ENCODE measurements around the gene UNC45B.
A peak's percentile ranks its signal among the peaks of the same experiment; 100 is the strongest.
"Not testable (repeated sequence)": the region's sequence is repeated elsewhere in the genome, so short reads cannot be mapped to it uniquely, and the experiment has no call there.

UNC45B gene, protein sequence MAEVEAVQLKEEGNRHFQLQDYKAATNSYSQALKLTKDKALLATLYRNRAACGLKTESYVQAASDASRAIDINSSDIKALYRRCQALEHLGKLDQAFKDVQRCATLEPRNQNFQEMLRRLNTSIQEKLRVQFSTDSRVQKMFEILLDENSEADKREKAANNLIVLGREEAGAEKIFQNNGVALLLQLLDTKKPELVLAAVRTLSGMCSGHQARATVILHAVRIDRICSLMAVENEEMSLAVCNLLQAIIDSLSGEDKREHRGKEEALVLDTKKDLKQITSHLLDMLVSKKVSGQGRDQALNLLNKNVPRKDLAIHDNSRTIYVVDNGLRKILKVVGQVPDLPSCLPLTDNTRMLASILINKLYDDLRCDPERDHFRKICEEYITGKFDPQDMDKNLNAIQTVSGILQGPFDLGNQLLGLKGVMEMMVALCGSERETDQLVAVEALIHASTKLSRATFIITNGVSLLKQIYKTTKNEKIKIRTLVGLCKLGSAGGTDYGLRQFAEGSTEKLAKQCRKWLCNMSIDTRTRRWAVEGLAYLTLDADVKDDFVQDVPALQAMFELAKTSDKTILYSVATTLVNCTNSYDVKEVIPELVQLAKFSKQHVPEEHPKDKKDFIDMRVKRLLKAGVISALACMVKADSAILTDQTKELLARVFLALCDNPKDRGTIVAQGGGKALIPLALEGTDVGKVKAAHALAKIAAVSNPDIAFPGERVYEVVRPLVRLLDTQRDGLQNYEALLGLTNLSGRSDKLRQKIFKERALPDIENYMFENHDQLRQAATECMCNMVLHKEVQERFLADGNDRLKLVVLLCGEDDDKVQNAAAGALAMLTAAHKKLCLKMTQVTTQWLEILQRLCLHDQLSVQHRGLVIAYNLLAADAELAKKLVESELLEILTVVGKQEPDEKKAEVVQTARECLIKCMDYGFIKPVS

GRCh38 chr17:35147375-35147905, at the start of gene UNC45B:
Gene UNC45B, plus strand, starts transcription at chr17:35147817. Its CDS starts 447 bp downstream, at chr17:35148264.
- no peak for DNase-seq

DNA sequence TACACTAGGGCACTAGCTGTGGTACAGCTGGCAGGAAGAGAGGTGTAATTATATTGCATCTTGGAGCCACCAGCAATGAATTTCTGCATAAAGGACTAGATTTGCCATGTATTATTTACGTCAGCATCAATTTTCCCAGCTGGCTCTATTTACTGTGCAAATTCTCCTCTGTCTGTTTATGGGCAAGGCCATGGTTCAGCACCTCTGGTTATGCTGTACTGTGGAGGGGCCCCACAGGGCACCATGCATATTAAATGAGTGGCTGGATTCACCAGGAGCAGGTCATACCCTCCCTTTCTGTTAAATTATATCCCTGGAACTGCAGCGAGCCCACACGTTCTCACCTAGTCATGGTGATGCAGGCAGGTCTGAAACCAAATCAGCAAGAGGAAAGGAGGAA, 47.7 kb upstream of the UNC45B start:
- DNase-seq = no peak

DNA sequence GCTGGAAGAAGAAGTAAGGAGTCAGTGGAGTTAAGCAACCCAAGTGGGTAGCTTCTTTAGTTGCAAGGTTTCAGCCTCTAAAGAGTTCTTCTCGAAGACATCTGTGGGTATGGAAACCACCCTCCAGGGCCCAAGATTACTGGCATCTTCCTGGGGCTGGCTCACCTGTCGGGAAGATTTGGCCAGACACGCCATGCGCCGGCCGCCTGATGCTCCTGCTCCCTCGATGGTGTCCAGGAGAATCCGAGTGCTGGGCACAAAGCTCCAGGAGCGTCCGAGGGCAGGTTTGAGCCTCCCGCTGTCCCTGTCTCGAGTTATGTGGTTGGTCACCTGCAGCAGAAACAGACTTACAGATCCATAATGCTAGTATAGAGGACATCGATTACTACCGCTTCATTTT, 46.6 kb upstream of the UNC45B start:
- no peak for DNase-seq

DNA sequence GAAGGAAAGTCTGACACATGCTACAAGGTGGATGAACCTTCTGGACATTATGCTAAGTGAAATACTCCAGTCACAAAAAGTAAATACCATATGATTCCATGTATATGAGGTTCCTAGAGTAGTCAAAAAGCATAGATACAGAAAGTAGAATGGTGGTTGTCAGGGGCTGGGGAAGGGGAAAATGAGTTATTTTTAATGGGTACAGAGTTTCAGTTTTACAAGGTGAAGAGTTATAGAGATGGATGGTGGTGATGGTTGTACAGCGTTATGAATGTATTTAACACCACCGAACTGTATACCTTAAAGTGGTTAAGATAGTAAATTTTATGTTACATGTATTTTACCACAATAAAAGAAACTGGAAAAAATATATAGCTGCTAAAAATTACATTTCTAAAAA, 45.9 kb upstream of the UNC45B start:
- no peak for DNase-seq

GRCh38 chr17:35103271-35103670, 44.3 kb upstream of the UNC45B start:
- no peak for DNase-seq

GRCh38 chr17:35104844-35105450, 42.7 kb upstream of the UNC45B start:
- DNase-seq = no peak

DNA sequence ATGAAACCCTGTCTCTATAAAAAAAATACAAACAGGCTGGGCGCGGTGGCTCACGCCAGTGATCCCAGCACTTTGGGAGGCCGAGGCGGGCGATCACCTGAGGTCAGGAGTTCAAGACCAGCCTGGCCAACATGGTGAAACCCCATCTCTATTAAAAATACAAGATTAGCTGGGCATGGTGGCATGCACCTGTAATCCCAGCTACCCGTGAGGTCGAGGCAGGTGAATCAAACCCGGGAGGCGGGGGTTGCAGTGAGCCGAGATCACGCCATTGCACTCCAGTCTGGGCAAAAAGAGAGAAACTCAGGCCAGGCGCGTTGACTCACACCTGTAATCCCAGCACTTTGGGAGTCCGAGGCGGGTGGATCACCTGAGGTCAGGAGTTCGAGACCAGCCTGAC, 36.8 kb upstream of the UNC45B start:
- not testable (repeated sequence) for DNase-seq

DNA sequence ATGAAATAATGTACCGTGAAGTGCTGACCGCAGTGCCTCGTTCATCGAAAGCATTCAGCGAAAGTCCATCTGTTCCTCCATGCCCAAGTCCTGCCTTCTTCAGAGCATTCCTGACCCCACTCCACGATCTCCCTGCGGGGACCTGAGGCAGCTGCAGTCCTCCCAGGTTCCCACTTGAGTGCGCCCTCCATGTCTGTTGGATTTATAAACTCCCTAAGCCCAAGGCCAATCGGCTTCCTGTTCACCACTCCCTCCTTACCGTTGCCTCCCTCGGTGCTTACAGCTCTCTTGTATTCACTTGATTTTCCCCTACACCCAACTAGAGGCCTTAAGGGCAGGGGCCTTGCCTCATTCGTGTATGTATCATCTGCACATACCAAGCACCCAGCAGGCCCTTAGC, 30.8 kb upstream of the UNC45B start:
- DNase-seq = no peak

GRCh38 chr17:35117984-35118383, 29.6 kb upstream of the UNC45B start:
- DNase-seq = no peak

- DNase-seq = peak; percentile 47
Measured at GRCh38 chr17:35119370-35120165, 28.0 kb upstream of the UNC45B start, which contains the start of gene RAD51D. Gene RAD51D, minus strand, starts transcription at chr17:35119860. Its CDS starts 247 bp downstream, at chr17:35119613.

DNA sequence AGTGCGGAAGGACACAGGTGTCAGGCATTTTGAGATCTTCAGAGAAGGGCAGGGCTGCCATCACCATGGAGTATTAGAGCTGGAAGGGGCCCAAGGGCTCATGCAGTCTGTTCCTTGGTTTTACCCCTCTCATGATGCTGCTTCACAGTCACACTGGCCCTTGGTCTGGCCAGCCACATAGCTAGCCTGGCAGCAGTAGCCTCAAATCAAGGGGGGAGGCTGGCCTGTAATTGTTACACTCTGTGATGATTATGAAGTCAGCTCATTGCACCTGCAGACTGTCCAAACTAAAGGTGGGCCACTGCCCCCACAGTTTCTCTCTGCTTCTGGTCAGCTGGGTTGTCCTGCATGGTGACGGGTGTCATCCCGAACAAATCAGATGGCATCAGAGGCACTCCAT, 26.3 kb upstream of the UNC45B start, which contains the start of gene FNDC8:
Gene FNDC8, plus strand, starts transcription at position 301 of the 400 bp plus-strand sequence. Its CDS starts 79 bp downstream, at position 380.
- DNase-seq = no peak

DNA sequence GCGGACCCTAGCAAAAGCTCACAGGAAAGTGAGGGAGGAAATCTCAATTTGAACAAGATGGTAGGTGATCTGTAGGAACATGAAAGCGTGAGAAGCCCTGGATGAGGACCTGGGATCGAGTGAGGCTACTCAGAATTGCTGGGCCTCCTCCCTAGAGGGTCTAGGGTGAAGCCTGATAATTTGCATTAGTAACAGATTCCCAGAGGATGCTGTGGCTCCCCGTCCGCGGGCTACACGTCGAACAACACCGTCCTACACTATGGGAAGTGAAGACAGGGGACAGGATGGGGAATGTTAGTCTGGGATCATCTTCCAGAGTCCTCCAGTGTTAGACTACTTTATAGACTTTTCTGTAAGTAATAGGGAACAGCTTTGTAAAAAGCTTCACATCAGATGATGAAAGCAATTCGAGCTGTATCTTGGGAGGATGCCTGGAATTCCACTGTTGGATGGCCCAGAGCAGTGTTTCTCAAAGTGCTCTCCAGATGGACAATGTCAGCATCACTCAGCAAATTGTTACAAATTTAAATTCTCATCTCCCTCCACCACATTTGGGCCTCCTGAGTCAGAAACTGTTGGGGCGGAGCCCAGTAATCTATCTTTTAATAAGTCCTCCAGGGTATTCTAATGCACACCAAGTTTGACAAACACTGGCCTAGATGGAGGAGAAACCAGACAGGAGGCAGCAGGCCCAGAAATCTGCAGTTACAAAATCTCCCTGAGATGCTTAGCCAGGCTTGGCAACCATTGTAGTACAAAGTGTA, 19.7 kb upstream of the UNC45B start:
- no peak for DNase-seq

- DNase-seq = no peak
Measured at GRCh38 chr17:35129154-35129972, 18.3 kb upstream of the UNC45B start.

- DNase-seq = no peak
Measured at GRCh38 chr17:35129973-35130351, 17.7 kb upstream of the UNC45B start.

GRCh38 chr17:35130392-35130791, 17.2 kb upstream of the UNC45B start:
- DNase-seq = no peak

GRCh38 chr17:35132099-35132498, 15.5 kb upstream of the UNC45B start:
- DNase-seq = no peak

- DNase-seq = no peak
Measured at GRCh38 chr17:35132816-35133550, 14.6 kb upstream of the UNC45B start.

- DNase-seq = no peak
Measured at GRCh38 chr17:35135322-35135721, 12.3 kb upstream of the UNC45B start.

DNA sequence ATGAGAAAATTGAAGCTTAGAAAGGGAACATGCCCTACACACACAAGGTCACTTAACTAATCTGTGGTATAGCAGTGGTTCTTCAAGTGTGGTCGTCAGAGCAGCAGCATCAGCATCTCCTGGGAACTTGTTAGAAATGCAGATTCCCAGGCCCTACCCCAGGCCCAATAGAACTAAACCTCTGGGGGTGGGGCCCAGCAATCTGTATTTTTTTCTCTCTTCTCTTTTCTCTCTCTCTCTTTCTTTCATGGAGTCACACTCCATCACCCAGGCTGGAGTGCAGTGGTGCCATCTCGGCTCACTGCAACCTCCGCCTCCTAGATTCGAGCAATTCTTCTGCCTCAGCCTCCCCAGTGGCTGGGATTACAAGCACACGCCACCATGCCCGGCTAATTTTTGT, 9.4 kb upstream of the UNC45B start:
- no peak for DNase-seq
